Esophagus squamous epithelium (tissue), 4 donors: Measurements from ENCODE around the gene OR52E6.

ENCODE experiments used
- POLR2A ChIP-seq, 4 donors: fragments of 450-650 bp; IDR thresholded peaks; one replicate each; pipeline ENCODE4 v1.6.1; 2017; ENCODE audit warnings: antibody characterized with exemption in 4 of 4, mild to moderate bottlenecking in 4 of 4, moderate library complexity in 3 of 4
- TF ChIP-seq, protein P1 (sequence below), 6 experiments: fragments of 450-650 bp in 4 of 6; fragments of 200-600 bp in 2 of 6; sonication (generic) in 2 of 6; IDR thresholded peaks; one replicate each; pipeline ENCODE4 v1.5.1; 2016 to 2019; ENCODE audit warnings: antibody characterized with exemption in 6 of 6, mild to moderate bottlenecking in 4 of 6, moderate library complexity in 4 of 6

GRCh38 chr11:5833446-5833845 is 8.3 kb downstream of the OR52E6 start:
- no peak for TF ChIP-seq POLR2A (IDR thresholded peaks at IDR 0.05)
- TF ChIP-seq, protein P1, sequence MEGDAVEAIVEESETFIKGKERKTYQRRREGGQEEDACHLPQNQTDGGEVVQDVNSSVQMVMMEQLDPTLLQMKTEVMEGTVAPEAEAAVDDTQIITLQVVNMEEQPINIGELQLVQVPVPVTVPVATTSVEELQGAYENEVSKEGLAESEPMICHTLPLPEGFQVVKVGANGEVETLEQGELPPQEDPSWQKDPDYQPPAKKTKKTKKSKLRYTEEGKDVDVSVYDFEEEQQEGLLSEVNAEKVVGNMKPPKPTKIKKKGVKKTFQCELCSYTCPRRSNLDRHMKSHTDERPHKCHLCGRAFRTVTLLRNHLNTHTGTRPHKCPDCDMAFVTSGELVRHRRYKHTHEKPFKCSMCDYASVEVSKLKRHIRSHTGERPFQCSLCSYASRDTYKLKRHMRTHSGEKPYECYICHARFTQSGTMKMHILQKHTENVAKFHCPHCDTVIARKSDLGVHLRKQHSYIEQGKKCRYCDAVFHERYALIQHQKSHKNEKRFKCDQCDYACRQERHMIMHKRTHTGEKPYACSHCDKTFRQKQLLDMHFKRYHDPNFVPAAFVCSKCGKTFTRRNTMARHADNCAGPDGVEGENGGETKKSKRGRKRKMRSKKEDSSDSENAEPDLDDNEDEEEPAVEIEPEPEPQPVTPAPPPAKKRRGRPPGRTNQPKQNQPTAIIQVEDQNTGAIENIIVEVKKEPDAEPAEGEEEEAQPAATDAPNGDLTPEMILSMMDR (IDR thresholded peaks at IDR 0.05) = no peak
